ENCODE results near the gene ST6GAL1.

- TF ChIP-seq CTCF (IDR thresholded peaks at IDR 0.05; ENCODE audit: borderline replicate concordance, extremely low read depth, low read length, poor library complexity, severe bottlenecking) = no peak
- TF ChIP-seq EZH2 (IDR thresholded peaks at IDR 0.05; ENCODE audit: borderline replicate concordance, low read depth, low read length, severe bottlenecking) = no peak
These were observed 46.8 kb downstream of the ST6GAL1 start for GRCh38 chr3:186976837-186977750.

All from DND-41 (cell line).